Activated CD8-positive, alpha-beta T cell treated with anti-CD3 and anti-CD28 coated beads for 36 hours (primary cell): ENCODE data around the gene NR5A2. TPM values are rescaled to one million over a fixed set of nuclear protein-coding genes. Genes with fewer than 3 reads are reported as not detected.

ENCODE experiments used
- ATAC-seq: fragments of 200-7000 bp; cut with Tn5 transposase; one replicate; pipeline ENCODE4 v1.10.0; 2021; ENCODE audit warnings: mild to moderate bottlenecking, moderate library complexity
- CTCF ChIA-PET: fragments of 350-600 bp; sonication (Branson Sonifier 250); formaldehyde crosslinking; loops from one replicate; lab custom pipeline; 2021; ENCODE audit warnings: antibody characterized with exemption; lab: Charles Lee
- POLR2A ChIA-PET: fragments of 350-600 bp; sonication (Branson Sonifier 250); formaldehyde crosslinking; loops from one replicate; lab custom pipeline; 2021; ENCODE audit warnings: antibody characterized with exemption; lab: Charles Lee
- DNase-seq: peaks from one replicate; pipeline ENCODE4 v3.0.0-alpha.2; 2020
- H3K27ac Mint-ChIP-seq: one replicate; pipeline ENCODE4 v1.8.0; 2021; ENCODE audit warnings: mild to moderate bottlenecking, mixed read lengths
- H3K27me3 Mint-ChIP-seq: one replicate; pipeline ENCODE4 v1.8.0; 2021; ENCODE audit warnings: mixed read lengths
- H3K36me3 Mint-ChIP-seq: one replicate; pipeline ENCODE4 v1.8.0; 2021; ENCODE audit warnings: low read depth, mixed read lengths
- H3K4me1 Mint-ChIP-seq: one replicate; pipeline ENCODE4 v1.8.0; 2021; ENCODE audit warnings: low read depth, mixed read lengths
- H3K4me3 Mint-ChIP-seq: one replicate; pipeline ENCODE4 v1.8.0; 2021; ENCODE audit warnings: mild to moderate bottlenecking, moderate library complexity, mixed read lengths
- H3K9me3 Mint-ChIP-seq: one replicate; pipeline ENCODE4 v1.8.0; 2021; ENCODE audit warnings: mixed read lengths
- CTCF ChIP-seq: fragments of 200-600 bp; IDR thresholded peaks from one replicate; pipeline ENCODE4 v1.8.0; 2022; ENCODE audit warnings: antibody characterized with exemption, mild to moderate bottlenecking
- intact Hi-C: fragments of 100-400 bp; cut with micrococcal nuclease; formaldehyde crosslinking; loops from one replicate; pipeline ENCODE4 v1.10.0; 2022
- total RNA-seq, 2 experiments: library from RNA; stranded (reverse); gene quantifications; one replicate each; pipeline ENCODE4 v1.2.3, GENCODE V29; 2021

NR5A2 gene
- total RNA-seq, 2 experiments from 2014 or later: not detected

GRCh38 chr1:200038325-200038980 lies 10.9 kb downstream of the NR5A2 start:
- intact Hi-C loops: loop anchor here (10.0 kb wide), 1 partner anchor 94 kb away; no protein-coding TSS in a partner anchor
- DNase-seq: no peak
- Mint-ChIP-seq H3K9me3 (no peaks in the 10 kb centered on the region), H3K4me3 (no peak overlapping the region), H3K27me3 (peaks cover 42% of the 10 kb centered on the region), H3K27ac (no peak overlapping the region), H3K36me3 (no peaks in the 10 kb centered on the region), H3K4me1 (peaks cover 22% of the 10 kb centered on the region)
- POLR2A ChIA-PET: no interaction called here
- TF ChIP-seq CTCF: no peak
- no peak for ATAC-seq
- CTCF ChIA-PET: interaction anchor here (0.7 kb wide), 1 partner anchor 43 kb away, joined by 3 read pairs; no protein-coding TSS in a partner anchor

GRCh38 chr1:200038981-200039848 lies 11.7 kb downstream of the NR5A2 start:
- peak; percentile 41 for ATAC-seq
- DNase-seq: peak; percentile 37

GRCh38 chr1:200039849-200040474 lies 12.5 kb downstream of the NR5A2 start:
- H3K27ac Mint-ChIP-seq: no peak overlapping the region
- peak overlapping the region; percentile 25 for H3K4me3 Mint-ChIP-seq
- no peaks in the 10 kb centered on the region for H3K36me3 Mint-ChIP-seq
- peaks cover 22% of the 10 kb centered on the region for H3K4me1 Mint-ChIP-seq
- DNase-seq (no peak), ATAC-seq (no peak)
- no peak for TF ChIP-seq CTCF
- intact Hi-C loops: loop anchor here (10.0 kb wide), 1 partner anchor 95 kb away; no protein-coding TSS in a partner anchor
- ChIA-PET CTCF (no interaction called here), POLR2A (no interaction called here)
- peaks cover 49% of the 10 kb centered on the region for H3K27me3 Mint-ChIP-seq
- no peaks in the 10 kb centered on the region for H3K9me3 Mint-ChIP-seq

More at GRCh38 chr1:200038981-200039848, 11.7 kb downstream of the NR5A2 start:
- H3K9me3 Mint-ChIP-seq: no peaks in the 10 kb centered on the region
- no peak for TF ChIP-seq CTCF
- peak overlapping the region; percentile 64 for H3K4me3 Mint-ChIP-seq
- no peaks in the 10 kb centered on the region for H3K36me3 Mint-ChIP-seq
- H3K27me3 Mint-ChIP-seq: peaks cover 46% of the 10 kb centered on the region
- intact Hi-C loops: loop anchor here (10.0 kb wide), 1 partner anchor 94 kb away; no protein-coding TSS in a partner anchor
- CTCF ChIA-PET: interaction anchor here (0.7 kb wide), 1 partner anchor 44 kb away, joined by 3 read pairs; no protein-coding TSS in a partner anchor
- POLR2A ChIA-PET: no interaction called here
- H3K27ac Mint-ChIP-seq: no peak overlapping the region
- H3K4me1 Mint-ChIP-seq: peaks cover 22% of the 10 kb centered on the region

- Mint-ChIP-seq H3K4me3 (no peak overlapping the region), H3K36me3 (no peaks in the 10 kb centered on the region), H3K9me3 (no peaks in the 10 kb centered on the region), H3K4me1 (peaks cover 20% of the 10 kb centered on the region), H3K27ac (no peak overlapping the region), H3K27me3 (peaks cover 56% of the 10 kb centered on the region)
- ATAC-seq (no peak), DNase-seq (no peak)
- CTCF ChIA-PET: no interaction called here
- POLR2A ChIA-PET: no interaction called here
- intact Hi-C loops: no loop called here
- no peak for TF ChIP-seq CTCF
These were observed 13.1 kb downstream of the NR5A2 start for GRCh38 chr1:200040481-200041138.
